22Rv1 (cell line): ENCODE measurements around the gene VPREB3.

ENCODE experiments used
- CTCF ChIP-seq: fragments of 450-650 bp; IDR thresholded peaks from 2 replicates; pipeline ENCODE4 v1.5.1; 2017; ENCODE audit warnings: mild to moderate bottlenecking
- ZFX ChIP-seq: fragments of 450-650 bp; IDR thresholded peaks from 2 replicates; pipeline ENCODE4 v1.6.1; 2017; ENCODE audit warnings: antibody characterized with exemption, borderline replicate concordance

DNA sequence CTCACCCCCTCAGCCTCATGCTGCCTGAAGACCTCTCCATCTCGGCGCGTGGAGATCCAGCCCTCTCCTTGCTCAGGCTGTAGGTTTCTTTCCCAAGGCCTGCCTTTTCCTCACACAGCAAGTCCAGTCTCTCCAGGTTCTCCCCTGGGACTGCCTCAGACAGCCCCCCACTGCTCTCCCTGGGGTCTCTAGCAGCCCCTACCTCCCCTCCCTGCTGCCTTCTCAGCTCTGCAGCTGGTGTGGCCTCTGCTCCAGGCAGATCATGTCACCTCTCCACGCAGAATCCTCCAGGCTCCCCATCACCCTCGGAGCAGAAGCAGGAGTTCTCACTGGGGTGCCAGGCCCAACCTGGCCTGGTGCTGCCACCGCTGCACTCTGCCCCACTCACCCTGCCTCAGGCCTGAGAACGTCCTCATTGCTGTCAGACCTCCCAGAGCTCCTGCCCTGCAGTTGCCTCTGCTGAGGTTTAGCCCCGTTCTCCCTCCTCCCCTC, 47.7 kb upstream of the VPREB3 start:
- TF ChIP-seq CTCF = no peak
- TF ChIP-seq ZFX = no peak
